ENCODE results near the gene CHD2. TPM values are rescaled to one million over a fixed set of nuclear protein-coding genes. Genes with fewer than 3 reads are reported as not detected.

Gene CHD2
- polyA plus RNA-seq, 5 donors = 103 to 146 (median 124) TPM

DNA sequence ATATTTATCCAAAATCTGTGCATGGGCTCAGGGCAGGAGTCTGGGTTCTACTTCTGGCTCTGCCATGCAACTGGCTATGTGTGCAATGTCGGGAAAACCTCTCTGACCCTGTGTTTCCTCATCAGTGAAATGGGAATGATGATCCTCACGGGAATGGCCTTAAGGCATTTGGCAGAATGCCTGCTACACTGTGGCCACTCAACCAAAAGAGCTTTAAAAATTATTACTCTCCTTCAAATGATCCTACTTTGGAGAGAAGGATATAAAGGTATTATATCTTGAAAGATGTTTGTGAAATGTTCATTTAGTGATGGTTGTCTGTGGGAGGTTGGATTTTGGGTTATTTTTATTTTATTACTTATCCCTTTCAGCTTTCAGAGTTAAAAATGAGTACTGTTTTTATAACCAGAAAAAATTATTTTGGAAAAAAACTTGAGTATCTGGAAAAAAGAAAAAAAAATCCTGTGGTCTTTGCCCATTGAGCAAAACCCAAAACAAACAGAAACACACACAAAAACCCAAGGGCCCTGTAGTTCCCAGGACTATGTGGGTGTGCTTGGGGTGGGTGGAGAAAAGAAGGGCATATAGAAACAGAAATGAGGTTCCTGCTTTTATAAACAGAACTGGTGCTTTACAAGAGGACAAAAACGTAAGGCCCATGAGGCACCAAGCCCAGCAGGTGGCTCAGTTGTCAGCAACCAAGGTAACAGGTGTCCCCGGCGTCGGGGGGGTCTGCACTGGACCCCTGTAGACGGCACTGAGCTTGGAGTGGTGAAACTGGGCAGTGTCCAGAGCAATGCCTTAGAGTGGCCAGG, 166.9 kb downstream of the CHD2 start:
- no peak for DNase-seq

DNA sequence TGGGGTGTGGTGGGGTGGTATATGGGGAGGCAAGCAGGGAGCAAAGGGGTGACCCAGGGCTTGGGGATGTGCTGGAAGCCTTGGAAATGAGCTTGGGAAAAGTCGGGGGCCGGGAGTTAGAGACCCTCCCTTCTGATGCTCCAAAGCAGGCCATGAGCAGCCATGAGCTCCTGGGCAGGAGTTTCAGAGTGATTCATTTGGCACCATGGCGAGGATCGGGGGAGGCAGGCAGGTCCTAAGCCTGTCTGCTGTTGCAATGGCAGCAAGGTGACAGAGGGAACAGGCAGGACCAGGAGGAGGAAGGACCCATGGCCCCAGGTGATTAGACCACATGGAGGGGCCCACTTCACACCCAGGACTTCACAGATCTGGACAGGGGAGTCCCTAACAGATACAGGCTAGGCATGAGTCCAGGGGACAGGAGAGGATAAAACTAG, 167.5 kb downstream of the CHD2 start:
- DNase-seq = no peak

DNA sequence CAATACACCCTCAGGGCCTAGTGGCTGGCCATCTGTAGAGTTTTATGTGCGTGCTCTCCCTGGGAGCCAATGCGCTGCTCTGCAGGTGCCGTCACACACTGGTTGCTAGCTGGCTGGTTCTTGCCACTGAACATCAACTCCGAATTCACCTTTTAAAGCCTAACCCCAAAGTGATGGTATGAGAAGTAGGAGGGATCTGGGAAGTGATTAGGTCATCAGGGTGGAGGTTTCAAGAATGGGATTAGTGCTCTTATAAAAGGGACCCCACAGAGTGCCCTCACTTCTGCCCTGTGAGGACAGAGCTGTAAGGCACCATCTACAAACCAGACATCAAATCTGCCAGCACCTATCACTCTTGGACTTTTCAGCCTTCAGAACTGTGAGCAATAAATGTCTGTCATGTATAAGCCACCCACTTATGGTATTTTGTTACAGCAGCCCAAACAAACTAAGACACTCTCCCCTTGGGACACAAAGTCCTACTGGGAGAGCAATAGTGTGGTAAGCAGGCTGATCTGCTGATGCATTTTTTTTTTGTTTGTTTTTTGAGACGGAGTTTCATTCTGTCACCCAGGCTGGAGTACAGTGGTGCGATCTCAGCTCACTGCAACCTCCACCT, 168.6 kb downstream of the CHD2 start:
- DNase-seq = no peak

DNA sequence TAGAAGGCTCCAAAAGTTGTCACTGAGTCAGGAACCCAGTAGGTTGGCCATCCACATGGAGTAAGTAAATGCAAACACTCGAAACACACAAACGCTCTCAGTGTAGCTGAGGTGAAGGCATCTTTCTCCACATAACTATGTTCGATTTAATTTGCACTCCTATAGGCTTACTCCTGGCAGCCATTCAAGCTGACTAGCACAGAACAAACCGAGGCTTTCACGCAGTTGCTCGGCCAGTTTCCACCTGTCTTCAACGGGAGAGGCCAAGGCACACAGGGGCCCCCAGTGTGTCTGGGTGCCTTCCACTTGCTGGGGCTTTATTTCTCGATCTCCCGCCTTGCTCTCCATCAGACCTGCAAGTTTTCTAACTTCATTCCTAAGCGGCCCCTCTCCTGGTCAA, 170.0 kb downstream of the CHD2 start:
- no peak for DNase-seq

DNA sequence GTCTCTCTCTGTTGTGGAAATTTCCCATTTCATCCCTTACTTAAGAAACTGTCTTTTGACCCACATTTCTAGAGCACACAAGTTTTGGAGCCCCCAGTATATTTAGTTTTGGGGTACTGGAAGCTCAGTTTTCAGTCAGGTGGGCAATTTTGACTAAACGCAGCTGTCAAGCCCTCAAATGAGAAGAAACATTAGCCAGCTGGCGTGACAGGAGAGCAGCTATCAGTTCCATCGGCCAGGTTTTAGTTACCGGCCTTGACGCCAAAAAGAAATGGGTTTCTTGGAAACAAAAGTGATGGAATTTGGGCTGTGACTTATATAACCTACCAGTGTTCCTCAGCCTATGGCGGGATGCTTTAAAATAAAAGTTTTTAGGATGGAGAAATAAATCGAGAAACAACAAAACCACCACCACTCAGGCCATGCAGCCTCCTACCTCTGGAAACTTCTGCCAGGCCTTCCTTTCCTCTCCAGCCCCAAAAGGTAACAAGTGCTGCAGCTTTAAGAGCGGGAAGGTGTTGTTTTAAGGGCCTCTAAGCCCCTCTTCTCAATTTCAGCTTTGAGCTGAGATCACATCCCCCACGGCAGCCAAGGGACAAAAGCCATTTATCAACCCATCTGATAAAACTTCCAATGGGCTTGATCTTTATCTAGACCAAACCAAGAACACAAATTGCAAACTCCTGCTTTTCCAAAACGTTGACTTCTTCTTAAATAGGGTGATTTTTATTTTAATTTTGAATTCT, 170.6 kb downstream of the CHD2 start:
- DNase-seq = no peak

DNA sequence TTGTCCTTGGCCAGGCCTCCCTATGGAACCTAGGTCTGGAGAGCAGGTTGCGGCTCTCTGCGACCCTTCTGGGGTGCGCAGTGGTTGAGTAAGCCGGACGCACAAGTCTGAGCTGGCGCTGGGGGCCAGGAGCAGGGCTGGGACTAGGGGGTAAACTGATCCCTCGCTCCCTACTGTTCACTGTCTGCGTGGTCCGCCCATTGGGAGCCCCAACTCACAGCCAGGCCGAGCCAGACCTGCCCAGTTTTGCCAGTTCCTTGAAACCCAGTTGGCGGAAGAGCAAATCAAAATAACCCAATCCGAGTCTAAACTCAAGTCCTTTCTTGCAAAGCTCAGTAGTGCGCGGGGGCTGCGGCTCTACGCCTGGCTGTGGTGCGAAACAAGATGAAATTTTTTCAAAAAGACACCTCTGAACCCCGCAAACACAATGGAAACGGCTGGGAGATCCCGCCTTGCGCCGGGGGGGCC, 171.4 kb downstream of the CHD2 start:
- DNase-seq = no peak

DNA sequence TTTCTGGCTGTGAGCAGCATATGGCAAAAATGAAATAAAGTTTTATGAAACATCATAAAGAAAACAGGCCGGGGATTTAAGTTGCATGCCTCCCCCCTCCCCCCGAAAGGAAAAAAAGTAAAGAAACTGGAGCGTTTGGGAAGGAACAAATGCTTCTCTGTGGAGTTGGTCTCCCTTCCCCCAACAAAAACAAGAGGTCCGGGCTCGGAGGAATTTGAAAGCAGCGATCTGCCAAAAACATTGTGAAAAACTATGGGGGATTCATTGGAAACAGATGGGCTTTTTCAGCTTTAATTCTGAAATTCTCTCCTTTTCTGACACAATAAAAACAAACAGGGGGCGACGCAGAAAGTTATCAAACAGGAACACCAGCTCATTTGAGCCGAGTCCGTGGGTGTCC, 171.9 kb downstream of the CHD2 start:
- DNase-seq = no peak

DNA sequence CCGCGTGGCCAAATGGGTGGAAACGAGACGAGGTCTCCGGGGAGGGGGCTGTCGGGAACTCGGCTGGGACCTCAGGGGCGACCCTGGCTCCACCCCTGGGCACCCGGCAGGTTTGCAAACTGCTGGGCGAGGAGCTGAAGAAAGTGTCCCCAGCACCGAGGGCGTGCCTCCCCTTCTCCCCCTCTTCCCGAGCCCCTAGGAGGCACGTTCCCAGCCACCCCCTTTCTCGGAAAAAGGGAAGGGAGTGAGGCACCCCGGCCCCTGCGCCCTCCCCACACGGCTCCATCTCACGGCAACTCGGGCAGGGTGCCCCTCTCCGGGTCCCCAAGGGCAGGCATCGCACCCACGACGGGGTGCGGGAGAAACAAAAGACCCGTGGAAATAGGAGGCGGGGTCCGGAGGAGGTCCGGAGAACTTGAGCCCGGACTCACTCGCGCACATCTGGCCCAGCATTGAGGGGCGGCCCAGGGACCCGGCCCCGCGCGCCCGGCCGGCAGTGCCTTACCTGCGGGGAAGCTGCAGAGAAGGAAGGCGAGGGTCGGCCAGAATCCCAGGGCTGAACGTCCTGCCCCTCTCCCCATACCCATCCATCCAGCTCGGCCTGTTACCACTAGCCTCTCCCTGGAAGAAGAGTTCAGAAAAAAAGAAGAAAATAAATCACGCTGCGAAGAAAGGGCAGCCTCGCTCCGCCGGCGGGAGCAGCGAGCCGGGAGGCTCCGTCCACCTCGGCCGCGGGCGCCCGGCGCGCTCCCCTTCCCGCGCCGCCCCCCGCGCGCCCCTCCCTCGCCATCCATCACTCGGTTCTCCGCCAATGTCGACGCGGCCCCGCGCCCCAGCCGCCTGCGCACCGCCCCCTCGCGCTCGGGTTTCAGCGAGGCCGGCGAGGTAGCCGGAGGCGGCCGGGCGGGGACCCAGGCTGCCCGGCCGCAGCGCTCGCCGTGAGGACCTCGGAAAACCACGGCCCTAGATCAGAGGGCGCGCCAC, 172.6 kb downstream of the CHD2 start:
- peak; percentile 80 to 83 for DNase-seq

DNA sequence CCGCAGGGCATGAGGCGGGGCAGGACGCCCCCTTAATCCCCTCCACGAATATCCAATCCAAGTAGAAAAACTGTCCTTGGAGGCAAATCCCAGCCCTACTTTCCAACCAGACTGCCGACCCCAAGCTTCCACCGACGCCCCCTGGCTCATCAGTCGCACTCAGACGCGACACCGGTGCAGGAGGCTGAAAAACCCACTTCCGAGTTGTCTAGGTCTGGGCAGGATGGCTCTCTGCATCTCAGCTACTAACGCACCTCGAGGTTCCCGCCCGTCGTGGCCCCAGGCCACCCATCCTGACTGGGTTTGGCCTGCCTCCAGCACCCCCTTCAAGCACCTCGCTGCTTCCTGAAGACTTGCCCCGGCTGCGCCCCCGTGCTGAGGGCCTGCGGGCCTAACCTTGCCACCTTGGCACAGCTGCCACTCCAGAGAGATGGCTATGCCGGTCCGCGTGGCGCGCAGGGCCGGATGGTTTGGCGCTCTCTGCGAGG, 173.4 kb downstream of the CHD2 start:
- no peak for DNase-seq

DNA sequence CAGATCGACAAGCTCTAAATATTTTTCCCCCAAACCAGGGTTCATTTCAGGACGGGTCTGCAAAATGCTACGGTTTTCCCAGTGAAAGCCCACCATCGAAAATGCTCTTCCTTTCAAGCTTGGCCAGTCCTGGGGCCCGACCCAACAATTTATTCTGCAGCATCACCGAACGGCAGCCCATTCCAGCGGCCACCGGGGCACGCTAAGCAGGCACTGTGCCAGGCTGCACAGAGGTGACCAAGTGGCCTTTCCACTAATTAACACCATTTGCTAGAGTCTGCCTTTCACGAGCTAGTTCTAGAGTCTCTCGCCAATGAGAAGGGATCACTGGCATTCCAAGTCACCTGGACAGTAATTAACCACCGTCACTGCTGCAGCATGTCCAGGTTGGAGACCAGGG, 174.5 kb downstream of the CHD2 start:
- DNase-seq = no peak

DNA sequence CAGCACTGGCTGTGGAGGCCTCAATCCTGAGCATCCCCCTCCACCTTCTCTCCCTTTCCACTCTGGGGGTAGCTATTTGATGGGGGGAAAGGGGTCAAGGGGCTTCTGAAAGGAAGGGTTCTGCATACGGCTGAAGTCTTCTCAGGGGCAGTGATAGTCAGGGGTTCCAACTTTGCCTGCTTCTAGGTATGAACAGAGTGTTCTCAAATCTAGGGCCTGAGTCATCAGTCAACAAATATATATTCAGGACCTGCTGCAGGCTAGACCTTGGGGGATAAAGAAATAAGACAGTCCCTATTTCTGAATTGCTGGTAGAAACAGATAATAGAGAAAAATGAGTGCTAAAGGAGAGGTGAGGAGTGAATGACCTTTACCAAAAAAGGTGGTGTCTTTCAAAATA, 176.1 kb downstream of the CHD2 start:
- DNase-seq = no peak

DNA sequence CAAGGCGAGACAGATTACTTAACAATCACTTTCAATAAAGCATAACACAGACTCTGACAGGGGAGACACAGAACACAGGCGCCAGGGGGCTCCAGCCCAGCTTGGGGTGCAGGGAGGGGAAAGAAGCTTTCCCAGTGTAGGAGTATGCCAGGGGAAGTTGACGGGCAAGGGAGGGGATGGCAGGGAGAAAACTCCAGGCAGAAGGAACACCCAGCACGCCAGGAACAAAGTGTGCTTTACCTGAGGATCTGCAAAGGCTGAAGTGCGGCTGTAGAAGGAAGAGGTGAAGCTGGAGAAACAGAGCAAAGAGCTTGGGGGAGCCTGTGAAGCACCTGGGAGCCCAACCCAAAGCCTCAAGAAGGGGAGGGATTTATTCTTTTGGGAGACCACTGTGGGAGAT, 176.8 kb downstream of the CHD2 start:
- DNase-seq = no peak

Other genes with a start within 250 kb of the CHD2 start
- 10 to 100 TPM; 39.5 to 57.2 (median 41.8) TPM for gene FAM174B, start 244.5 kb upstream of the CHD2 start, polyA plus RNA-seq (ENCODE audit: insufficient read depth in 1 of 5, insufficient read length in 5 of 5, low replicate concordance in 1 of 5)
- gene RGMA, start 188.9 kb downstream of the CHD2 start, polyA plus RNA-seq (ENCODE audit: insufficient read depth in 1 of 5, insufficient read length in 5 of 5, low replicate concordance in 1 of 5) = 10 to 100 TPM; 11.2 to 21.1 (median 13.8) TPM

Measured in right lung (tissue), 5 donors.